Stimulated activated CD4-positive, alpha-beta T cell treated with anti-CD3 and anti-CD28 coated beads, Interleukin-2, amount 100 ng/mL, for 24 hours (primary cell): ENCODE data around the gene COL6A3.
"Not testable (repeated sequence)": the region's sequence is repeated elsewhere in the genome, so short reads cannot be mapped to it uniquely, and the experiment has no call there.

Experiments used
- DNase-seq, 2 donors: peaks; one replicate each; pipeline ENCODE4 v3.0.0-alpha.2; 2020

COL6A3 gene

DNA sequence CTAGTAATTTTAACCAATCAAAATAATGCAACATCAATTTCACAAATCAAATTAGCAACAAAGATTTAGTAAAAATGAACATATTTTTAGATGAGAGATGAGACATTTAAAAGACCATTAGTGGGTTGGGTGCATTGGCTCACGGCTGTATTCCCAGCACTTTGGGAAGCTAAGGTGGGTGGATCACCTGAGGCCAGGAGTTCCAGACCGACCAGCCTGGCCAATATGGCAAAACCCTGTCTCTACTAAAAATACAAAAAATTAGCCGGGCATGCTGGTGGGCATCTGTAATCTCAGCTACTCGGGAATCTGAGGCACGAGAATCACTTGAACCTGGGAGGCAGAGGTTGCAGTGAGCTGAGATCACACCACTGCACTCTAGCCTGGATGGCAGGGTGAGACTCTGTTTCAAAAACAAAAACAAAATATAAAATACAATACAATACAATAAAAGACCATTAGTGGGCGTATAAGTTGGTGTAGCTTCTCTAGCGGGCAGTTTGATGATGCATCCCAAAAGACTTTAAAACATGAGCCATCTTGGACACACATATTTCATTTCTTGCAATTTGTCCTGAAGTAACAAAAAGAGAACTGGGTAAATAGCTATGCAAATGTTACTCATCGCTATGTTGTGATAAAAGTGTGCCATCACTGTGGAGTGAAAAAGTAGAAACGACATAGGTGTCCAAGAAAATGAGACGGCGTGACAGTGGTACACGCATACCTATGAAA is 101.8 kb downstream of the COL6A3 start:
- DNase-seq: no peak

GRCh38 chr2:237310515-237311114 is 103.3 kb downstream of the COL6A3 start:
- no peak for DNase-seq

GRCh38 chr2:237309416-237309815 is 104.5 kb downstream of the COL6A3 start:
- DNase-seq: no peak

DNA sequence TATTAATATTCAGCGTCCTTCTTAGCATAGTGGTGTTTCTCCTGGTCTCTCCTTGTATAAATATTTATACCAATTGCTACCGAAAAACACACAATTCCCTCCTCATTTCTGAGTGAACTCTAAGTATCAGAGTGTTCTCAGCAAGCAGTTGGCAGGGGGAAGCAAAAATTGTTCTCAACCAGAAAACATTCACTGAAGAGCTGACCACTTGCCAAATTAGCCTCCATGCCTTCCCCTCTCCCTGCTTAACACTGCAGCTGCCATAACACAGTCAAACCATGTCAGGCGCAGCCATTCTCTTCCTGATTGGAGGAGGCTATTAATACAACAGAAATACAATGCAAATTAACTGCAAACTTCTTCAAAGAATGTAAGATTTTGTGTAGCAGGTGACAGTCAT is 105.0 kb downstream of the COL6A3 start:
- no peak for DNase-seq

DNA sequence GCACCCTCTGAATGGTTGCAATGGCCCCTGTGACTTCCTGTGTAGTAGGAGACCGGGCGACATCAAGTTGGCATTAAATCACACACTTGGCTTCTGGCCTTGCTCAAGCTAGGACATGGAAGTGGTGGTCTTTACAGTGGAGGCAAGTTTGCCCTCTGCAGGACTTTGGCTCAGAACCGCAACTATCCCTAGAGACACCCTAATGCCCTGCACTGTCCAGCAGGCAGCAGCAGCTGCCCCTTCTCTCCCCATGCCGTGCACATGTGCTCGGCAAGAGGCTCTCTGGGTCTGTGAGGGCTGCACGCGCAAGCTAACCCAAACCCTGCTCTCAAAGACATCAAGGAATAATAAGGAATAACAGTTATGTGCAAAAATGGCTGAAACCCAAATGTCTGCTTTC is 106.5 kb downstream of the COL6A3 start:
- DNase-seq: no peak

GRCh38 chr2:237306787-237307170 is 107.2 kb downstream of the COL6A3 start:
- DNase-seq: no peak

- no peak for DNase-seq
These were observed 107.7 kb downstream of the COL6A3 start for GRCh38 chr2:237306083-237306786.

- DNase-seq: no peak
These were observed 108.4 kb downstream of the COL6A3 start for GRCh38 chr2:237305579-237305978.

- DNase-seq: no peak
These were observed 109.0 kb downstream of the COL6A3 start for GRCh38 chr2:237304763-237305514.

DNA sequence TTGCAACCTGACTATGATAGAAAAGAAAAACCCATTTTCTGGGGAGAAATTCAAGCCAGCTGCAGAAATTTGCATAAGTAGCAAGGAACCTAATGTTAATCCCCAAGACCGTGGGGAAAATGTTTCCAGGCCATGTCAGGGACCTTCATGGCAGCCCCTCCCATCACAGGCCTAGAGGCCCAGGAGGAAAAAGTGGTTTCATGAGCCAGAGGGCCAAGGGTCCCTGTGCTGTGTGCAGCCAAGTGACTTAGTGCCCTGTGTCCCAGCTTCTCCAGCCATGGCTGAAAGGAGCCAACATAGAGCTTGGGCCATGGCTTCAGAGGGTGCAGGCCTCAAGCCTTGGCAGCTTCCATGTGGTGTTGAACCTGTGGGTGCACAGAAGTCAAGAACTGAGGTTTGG is 110.7 kb downstream of the COL6A3 start:
- DNase-seq: not testable (repeated sequence)

- DNase-seq: no peak
These were observed 112.4 kb downstream of the COL6A3 start for GRCh38 chr2:237301595-237301994.

- no peak for DNase-seq
These were observed 113.2 kb downstream of the COL6A3 start for GRCh38 chr2:237300739-237301138.

DNA sequence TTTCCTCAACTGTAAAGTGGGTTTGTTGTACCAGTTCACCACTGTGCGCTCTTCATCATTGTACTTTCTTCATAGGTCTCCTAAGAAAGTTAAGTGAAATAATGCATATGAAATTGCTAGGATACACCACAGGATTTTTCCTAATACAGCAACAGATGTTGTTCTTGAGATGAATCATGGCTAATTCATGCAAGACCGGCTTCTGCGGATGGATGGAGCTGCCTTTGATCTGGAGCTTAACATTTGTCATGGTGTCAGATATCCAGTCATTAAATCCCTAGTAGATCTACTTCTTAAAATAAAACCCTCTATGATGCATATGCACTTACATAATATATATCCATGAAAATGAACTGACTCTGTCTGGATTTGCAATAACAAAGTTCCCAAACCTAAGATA is 114.1 kb downstream of the COL6A3 start:
- DNase-seq: no peak

DNA sequence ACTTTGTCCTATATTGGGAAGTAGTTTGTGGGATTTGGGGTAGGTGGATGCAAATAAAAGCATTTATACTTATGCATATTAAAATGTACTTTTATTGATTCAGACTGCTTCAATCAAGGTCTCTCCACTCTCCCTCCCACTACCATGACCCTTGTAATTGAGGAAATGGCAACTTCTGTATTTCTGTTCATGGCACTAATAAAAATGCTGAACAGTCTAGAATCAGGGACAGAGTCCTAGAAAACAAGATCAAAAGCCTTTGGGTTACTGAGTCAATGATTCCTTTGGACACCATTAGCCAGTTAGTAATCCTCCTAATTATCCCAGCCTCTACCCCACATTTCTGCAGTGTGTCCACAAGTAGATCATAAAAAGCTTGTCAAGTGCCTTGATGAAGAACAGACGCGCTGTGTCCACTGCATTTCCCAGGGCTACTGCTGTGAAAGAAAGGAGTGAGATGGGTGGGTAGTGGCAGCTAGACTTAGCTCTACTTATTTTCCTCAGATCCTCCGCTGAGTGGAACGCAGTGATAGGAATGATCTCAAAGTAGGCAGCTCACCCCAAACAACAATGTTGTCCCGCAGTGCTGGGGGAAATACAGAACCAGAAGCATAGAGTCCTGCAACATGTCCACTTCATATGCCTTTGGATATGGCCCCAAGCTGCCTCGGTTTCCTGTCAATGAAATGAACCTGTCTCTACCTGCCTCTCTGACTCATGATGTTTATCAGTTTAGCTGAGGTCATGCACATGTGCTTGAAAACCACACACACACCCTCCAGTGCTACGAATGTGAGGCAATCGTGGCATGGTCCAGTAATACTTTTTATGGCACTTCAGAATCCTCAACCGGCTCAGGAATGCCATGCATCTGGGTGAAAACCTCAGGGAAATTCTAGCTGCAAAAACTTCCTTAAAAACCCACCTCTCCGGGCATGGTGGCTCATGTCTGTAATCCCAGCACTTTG is 115.5 kb downstream of the COL6A3 start:
- no peak for DNase-seq

GRCh38 chr2:237297421-237298150 is 116.4 kb downstream of the COL6A3 start:
- DNase-seq: no peak

- no peak for DNase-seq
These were observed 117.2 kb downstream of the COL6A3 start for GRCh38 chr2:237296756-237297155.

DNA sequence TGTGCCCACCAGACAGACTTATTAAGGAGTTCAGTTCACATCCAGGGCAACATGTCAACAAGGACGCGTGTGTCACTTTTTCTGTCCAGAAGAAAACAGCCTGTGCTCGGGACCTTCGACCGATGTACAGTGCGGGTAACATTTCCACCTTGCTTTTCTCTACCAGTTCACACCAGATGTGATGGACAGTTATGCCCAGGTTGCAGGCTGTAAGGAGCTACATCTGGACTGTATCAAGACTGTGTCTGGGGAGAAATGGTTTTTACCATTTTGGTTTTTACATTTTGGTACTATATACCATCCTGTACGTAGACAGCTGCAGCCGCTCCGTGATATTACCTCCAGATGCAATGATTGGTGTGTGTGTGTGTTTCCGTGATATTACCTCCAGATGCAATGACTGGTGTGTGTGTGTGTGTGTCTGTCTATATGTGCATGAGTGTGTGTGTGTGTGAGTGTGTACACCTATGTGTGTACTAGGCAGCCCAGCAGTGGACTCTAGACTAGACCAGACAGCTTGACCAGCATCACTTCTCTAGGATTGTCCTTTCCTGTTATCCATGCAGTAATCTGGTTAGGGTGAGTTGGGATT is 118.0 kb downstream of the COL6A3 start:
- no peak for DNase-seq

DNA sequence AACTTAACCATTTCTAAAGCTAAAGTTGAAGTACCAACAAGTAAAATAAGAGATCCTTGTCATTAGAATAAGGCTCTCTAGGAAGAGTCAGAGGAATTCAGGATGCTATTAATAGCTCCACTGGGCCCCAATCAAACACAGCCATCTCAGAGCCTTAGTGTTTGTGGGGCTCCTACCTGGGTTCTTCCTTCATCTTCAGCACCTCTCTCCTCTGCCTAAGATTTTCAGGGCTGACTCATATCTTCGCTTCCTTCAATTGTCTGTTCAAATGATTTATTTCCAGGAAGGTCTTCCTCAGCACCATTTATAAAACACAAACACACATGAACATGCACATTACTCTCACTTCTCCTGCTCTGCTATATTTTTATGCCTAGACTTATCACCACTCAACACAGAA is 119.5 kb downstream of the COL6A3 start:
- DNase-seq: no peak

DNA sequence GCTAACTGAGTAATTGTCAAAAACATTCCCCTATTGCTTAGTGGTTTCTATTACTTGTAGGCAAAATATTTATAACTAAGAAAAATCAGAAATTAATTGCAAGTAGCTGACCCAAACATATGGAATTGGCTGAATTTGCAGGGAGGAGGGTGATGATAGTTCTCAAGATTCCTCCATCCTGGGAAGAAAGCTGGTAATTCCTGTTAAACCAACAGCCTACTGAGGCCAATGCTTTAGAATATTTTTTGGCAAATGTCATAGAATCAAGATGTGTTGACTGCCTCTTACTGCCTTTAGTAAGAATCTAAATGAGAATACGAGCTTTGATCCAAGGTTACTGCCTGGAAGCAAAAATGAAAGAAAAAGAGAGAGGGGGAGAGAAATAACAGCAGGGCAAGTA is 120.0 kb downstream of the COL6A3 start:
- no peak for DNase-seq

GRCh38 chr2:237291138-237291792 is 122.7 kb downstream of the COL6A3 start:
- DNase-seq: peak; percentile 30 to 56

DNA sequence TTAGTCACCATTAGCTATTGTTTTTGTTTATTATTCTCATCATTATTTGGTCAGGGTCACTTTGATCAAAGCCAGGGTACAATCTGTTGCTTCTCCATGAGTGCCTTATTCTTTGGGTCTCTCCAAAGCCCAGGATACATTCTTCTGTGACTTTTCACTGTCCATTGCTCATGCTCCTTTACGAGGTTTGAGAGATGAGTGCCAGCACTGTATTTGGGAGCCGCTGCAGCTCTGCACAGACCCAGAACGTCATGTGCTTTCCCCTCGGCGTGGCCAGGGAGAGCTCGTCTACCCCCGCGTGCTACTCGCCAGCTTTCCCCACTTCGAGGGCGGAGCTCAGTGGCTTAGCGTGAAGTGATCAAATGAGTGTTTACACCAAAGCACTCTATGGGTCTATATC is 123.7 kb downstream of the COL6A3 start:
- DNase-seq: no peak
